PFSK-1 (cell line): ENCODE results near the gene MTO1.

Experiments used
- FOXP2 ChIP-seq: optimal IDR thresholded peaks from 2 replicates; pipeline ENCODE3; 2011; ENCODE audit warnings: borderline replicate concordance, control low read depth, inconsistent platforms; ENCODE audit not compliant: insufficient read depth; ENCODE audit errors: extremely low read length, extremely low read depth
- POLR2AphosphoS5 ChIP-seq: IDR thresholded peaks from 2 replicates; pipeline ENCODE4 v1.6.1; 2012; ENCODE audit warnings: low read depth, mild to moderate bottlenecking, control low read depth, low read length, moderate library complexity
- REST ChIP-seq, 2 experiments: IDR thresholded peaks; 2 replicates each; pipeline versions ENCODE4 v1.6.1 to v1.8.0; 2011 to 2012; ENCODE audit warnings: low read depth in 2 of 2, low read length in 2 of 2, control low read depth in 1 of 2, inconsistent platforms in 1 of 2, mild to moderate bottlenecking in 1 of 2, moderate library complexity in 1 of 2; ENCODE audit not compliant: insufficient read depth in 1 of 2
- SIN3A ChIP-seq: IDR thresholded peaks from 2 replicates; pipeline ENCODE4 v1.6.1; 2012; ENCODE audit warnings: mild to moderate bottlenecking, low read length, moderate library complexity, borderline replicate concordance; ENCODE audit not compliant: insufficient read depth
- TAF1 ChIP-seq: IDR thresholded peaks from 2 replicates; pipeline ENCODE4 v1.6.1; 2012; ENCODE audit warnings: low read length, control low read depth, borderline replicate concordance; ENCODE audit not compliant: insufficient read depth

Gene MTO1

GRCh38 chr6:73455865-73456629 is 5.5 kb upstream of the MTO1 start:
- TF ChIP-seq TAF1 (no peak), SIN3A (no peak), POLR2AphosphoS5 (no peak), REST (IDR thresholded peaks at IDR 0.05; ENCODE audit: insufficient read depth in 1 of 2, low read depth in 2 of 2, low read length in 2 of 2) (no peak), FOXP2 (no peak)

GRCh38 chr6:73460056-73460455 is 1.5 kb upstream of the MTO1 start:
- TF ChIP-seq POLR2AphosphoS5 (no peak), FOXP2 (no peak), SIN3A (no peak), REST (IDR thresholded peaks at IDR 0.05; ENCODE audit: insufficient read depth in 1 of 2, low read depth in 2 of 2, low read length in 2 of 2) (no peak), TAF1 (no peak)

- no peak for TF ChIP-seq TAF1
- no peak for TF ChIP-seq FOXP2
- no peak for TF ChIP-seq SIN3A
- no peak for TF ChIP-seq REST (IDR thresholded peaks at IDR 0.05; ENCODE audit: insufficient read depth in 1 of 2, low read depth in 2 of 2, low read length in 2 of 2)
- no peak for TF ChIP-seq POLR2AphosphoS5
Measured at GRCh38 chr6:73471686-73472290, 10.3 kb downstream of the MTO1 start.

- TF ChIP-seq SIN3A (no peak), REST (IDR thresholded peaks at IDR 0.05; ENCODE audit: insufficient read depth in 1 of 2, low read depth in 2 of 2, low read length in 2 of 2) (no peak), POLR2AphosphoS5 (no peak), TAF1 (no peak), FOXP2 (no peak)
Measured at GRCh38 chr6:73476723-73477122, 15.2 kb downstream of the MTO1 start.
